GM18858 (cell line): ENCODE results near the gene PTX4.

Experiments
- ATAC-seq: cut with Tn5 transposase; IDR thresholded peaks from one replicate; pipeline ENCODE4 v1.9.1; 2021; ENCODE audit not compliant: unreplicated experiment

Gene PTX4

GRCh38 chr16:1524366-1524765 is 35.6 kb upstream of the PTX4 start:
- ATAC-seq: no peak

DNA sequence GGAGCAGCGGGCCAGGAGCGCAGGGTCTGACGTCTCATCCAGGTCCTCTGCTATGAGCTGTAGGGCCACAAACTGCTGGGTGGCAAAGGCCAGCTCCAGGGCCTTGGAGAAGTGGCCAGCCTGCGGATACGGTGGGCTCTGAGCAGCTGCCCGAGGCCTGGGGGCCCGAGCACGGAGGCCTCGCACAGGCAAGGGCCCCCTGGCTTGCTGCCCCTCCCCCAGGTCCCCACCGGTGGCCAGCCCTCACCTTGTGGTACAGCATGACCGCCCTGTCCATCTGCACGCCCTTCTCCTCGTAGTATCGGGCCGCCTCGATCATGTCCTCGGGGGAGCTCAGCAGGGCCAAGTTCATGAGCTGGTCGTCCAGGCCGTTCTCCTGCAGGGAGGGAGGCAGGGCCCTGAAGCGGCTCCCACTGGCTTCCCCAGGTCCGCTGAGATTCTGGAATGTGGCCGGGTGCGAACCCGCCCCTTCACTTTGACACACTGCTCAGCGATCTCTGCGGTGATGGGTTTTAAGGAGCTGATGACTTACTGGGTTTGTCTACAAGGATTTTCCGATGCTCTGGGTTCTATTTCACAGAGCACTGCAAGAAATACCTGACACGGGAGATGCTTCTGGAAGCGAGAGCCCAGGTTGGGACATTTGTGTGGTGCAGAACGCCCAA is 35.0 kb upstream of the PTX4 start:
- ATAC-seq: no peak

DNA sequence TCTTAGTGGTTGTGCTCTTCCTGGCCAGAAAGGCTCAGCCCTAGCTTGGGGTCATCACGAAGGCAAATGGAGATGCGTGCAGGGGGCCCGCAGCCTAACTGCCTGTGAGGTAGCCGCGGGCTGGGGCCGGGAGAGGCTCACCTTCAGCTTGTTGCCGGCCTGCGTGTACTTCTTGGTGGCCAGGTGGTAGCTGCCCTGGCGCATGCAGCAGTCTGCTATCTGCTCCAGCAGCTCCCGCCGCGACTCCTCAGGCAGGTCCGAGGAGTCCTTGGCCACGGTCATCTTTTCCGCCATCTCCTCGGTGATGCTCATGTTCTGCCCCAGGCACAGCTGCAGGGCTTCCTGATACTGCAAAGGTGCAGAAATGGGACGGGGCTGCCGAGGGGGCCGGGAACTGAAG is 31.7 kb upstream of the PTX4 start:
- no peak for ATAC-seq

DNA sequence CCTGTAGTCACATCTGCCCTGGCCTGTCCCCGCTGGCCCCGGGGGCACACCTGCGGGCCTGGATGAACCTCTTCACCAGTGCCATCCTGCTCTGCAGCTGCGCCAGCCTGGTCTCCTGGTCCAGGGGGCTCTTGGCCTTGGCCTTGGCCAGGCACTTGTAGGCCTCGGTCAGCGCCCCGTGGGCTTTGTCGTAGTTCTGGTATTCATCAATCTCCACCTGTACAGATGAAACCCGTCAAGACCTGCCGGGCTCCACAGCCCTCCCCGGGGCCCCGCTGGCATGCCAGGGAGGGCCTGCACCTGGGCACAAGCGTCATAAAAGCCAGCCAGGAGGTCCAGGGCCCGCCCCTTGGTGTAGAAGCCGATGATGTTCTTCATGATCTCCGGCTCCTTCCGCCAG is 31.1 kb upstream of the PTX4 start:
- ATAC-seq: no peak

DNA sequence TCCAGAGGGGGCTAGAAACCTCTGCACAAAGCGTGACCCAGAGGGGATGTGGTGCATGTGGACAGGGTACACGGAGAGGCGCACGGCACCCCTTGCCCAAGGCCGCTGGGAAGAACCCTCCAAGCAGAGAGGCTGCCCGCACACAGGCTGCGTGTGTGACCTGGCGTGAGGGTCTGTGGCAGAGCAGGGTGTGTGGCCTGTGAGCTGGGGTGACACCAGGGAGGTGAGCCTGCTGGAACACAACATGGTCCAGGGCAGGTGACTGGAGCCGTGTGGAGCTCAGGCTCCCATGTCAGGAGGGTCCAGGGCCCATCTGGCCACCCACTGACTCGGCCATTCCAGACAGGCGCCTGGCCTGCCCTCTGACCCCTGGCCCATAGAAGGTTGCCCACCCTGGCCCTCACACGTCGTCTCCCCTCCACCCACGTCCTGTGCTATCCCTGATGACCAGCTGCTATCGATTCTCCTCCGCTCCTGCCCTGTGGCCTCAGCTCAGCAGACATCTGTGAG is 29.9 kb upstream of the PTX4 start:
- no peak for ATAC-seq

GRCh38 chr16:1514507-1514906 is 25.8 kb upstream of the PTX4 start:
- no peak for ATAC-seq

- ATAC-seq: no peak
Measured at GRCh38 chr16:1512774-1513173, 24.0 kb upstream of the PTX4 start.

DNA sequence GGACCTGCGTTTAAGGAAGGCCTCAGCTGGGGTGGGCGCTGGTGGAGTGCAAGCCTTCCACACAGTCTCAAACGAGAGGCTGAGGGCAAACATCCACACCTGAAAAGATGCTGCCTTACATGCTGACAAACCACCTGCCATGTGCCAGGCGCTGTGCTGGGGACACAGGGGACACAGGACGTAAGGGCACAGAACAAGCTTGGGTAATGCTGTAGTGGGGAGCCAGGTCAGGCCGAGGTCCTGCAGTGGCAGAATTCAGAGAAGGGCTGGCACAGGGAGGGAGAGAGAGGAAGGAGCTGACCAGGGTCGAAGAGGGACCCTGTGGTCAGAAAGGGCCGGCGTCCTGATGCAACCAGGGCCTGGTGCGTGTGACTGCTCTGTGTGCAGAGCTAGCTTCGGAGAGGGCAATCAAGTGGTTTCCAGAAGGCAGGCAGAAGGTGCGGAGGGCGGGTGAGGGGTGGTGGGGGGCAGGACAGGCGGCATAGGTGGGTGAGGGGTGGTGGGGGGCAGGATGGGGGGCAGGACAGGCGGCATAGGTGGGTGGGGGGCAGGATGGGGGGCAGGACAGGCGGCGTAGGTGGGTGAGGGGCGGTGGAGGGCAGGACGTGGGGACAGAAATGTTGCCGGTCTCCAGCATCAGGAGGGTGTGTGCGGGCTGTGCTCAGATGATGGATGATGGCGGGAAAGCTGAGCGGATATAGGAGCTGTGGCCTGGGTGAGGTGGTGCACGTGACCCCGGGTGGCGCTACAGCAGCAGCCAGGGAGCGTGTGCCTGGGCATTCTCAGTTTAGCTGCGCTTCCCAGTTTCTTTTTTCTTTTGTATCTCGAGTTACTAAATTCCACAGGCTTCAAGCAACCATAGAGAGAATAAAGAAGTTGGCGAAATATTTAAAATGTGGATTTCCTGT is 23.2 kb upstream of the PTX4 start:
- ATAC-seq: no peak

GRCh38 chr16:1510941-1511351 is 22.2 kb upstream of the PTX4 start:
- no peak for ATAC-seq

DNA sequence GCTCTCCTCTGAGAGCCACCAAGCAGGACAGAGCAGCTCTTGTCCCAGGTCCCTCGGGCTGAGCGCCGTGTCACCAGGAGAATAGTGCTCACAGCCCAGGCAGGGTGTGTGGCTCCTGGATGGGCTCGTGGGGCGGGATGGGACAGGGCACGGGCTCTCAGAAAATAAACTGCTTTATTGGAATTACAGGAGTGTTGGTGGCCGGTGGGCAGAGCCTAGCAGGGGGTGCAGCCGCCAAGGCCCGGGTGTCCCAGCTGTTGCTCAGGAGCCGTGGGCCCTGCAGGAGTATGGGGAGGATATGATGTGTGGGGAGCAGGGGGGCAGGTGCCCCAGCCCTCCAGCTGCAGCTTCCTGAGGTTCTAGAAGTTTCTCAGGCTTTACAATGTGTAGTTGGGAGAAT is 21.5 kb upstream of the PTX4 start:
- ATAC-seq: no peak

DNA sequence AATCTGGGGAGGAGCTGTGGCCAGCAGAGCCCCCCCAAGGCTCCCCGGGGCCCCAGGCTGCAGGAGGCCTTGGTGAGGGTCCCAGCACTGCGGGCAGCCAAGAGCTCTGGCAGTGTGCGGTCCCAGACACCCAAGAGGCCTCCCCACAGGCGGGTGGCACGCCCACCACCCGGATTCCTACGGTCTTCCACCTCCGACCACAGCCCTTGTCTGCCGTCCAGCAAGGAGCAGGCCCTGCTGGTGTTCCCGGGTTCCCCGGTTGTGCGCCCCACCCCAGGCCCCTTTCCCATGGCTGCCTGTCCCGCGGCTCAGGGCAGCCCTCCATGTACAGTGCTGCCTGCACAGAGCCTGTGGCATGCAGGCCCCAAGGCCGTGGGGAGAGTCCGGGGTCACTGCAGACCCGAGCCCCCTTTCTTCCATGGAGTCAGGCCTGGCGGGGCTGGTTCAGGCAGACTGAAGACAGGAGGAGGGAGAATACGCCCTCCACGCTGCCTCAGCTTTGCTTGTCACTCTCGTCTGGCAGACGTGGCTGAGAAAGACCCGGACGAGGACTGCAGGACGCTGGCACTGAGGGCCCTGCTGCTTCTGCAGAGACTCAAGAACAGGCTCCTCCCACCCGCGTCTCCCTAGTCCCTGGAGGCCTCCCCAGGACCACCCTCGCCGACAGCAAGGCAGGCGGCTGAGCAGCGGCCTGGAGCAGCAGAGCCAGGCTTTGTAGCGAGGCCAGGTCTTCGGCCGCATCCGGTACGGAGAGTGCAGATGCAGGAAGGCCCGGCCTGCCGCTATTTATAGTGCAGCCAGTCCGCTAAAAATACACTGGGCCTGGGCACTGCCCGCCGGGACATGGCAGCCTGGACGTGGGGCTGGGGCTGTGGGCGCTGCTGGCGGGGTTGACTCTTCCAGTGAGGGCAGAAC is 20.8 kb upstream of the PTX4 start:
- no peak for ATAC-seq

- ATAC-seq: no peak
Measured at GRCh38 chr16:1508494-1509187, 19.9 kb upstream of the PTX4 start.

GRCh38 chr16:1506494-1507213 is 17.9 kb upstream of the PTX4 start:
- no peak for ATAC-seq

- no peak for ATAC-seq
Measured at GRCh38 chr16:1505912-1506311, 17.2 kb upstream of the PTX4 start.

- ATAC-seq: no peak
Measured at GRCh38 chr16:1505073-1505844, 16.5 kb upstream of the PTX4 start.

GRCh38 chr16:1503110-1503955 is 14.6 kb upstream of the PTX4 start:
- no peak for ATAC-seq

GRCh38 chr16:1502092-1503004 is 13.6 kb upstream of the PTX4 start:
- ATAC-seq: no peak
